ENCODE results near the gene SRGAP1.
"Not testable (repeated sequence)": the region's sequence is repeated elsewhere in the genome, so short reads cannot be mapped to it uniquely, and the experiment has no call there.

SRGAP1 gene

DNA sequence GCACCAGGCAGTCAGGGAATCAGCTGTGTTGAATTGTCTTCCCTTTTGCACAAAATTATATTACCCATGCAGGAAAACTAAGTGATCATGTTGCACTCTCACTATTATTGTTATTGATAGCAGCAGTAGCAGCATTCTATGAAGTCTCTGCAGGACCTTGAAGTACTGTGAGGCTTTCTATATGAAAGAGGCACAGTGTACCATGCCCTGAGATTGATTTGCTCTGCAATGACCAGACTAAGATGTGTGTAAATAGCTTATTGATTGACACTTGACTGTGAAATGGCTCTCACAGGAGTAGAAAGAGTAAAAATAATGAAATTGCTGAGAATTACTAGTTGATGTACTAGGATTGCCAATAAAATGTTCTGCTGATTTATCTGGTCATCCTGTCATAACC is 277.7 kb downstream of the SRGAP1 start:
- DNase-seq (ENCODE audit: low read depth), result no peak

DNA sequence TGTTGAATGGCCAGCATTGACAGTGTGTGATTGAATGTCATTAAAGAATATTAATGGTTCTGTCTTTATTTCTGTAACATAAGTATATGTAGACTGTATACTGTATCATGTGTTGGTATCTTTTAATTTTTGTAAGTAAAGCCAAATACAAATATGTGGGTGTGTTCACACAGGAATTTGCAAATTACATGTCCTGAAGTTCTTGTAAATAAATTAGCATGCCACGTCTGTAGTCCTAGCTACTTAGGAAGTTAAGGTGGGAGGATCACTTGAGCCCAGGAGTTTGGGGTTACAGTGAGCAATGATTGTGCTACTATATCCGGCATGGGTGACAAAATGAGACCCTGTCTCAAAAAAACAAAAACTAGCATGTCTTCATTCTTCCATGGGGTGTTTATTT is 278.5 kb downstream of the SRGAP1 start:
- no peak for DNase-seq (ENCODE audit: low read depth)

DNA sequence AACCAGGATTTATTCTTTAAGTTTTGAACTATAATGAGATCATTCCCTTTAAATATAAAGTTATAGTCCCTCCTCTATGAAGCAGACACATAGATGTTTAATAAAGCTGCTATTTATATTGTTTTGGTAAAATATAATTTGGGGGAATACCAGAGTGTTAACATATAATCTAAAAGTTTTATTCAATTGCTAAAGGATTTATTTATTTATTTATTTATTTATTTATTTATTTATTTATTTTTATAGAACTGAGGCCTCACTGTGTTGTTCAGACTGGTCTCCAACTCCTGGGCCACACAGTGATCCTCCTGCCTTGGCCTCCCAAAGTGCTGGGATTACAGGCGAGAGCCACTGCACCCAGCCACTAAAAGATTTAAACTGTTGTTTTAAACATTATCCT is 278.9 kb downstream of the SRGAP1 start:
- no peak for DNase-seq (ENCODE audit: low read depth)

DNA sequence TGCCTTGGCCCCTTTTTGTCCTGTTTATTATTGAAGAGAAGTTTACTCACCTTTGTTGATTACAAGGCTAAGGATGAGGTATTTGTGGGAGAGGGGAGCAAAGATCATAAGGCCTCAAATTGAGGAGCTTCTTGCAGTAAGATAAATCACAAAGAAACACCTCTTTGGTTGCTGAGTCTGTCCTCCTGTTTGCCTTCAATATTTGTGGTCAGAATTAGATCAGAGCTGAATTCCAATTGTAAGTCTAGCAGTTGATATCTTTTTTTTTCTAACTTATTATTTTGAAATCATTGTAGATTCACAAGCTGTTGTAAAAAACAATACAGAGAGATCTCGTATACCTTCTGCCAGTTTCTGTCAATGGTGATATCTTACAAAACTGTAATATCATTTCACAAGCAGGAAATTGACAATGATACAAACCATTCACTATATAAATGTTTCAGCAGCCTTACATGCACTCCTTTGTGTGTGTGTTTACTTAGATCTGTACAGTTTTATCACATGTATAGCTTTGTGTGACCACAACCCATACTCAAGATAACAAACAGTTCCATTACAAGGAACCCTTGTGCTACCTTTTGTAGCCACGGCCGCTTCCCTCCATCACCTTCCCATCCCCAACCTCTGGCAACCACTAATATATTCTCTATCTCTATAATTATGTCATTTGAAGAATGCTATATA is 280.2 kb downstream of the SRGAP1 start:
- DNase-seq (ENCODE audit: low read depth), result no peak

DNA sequence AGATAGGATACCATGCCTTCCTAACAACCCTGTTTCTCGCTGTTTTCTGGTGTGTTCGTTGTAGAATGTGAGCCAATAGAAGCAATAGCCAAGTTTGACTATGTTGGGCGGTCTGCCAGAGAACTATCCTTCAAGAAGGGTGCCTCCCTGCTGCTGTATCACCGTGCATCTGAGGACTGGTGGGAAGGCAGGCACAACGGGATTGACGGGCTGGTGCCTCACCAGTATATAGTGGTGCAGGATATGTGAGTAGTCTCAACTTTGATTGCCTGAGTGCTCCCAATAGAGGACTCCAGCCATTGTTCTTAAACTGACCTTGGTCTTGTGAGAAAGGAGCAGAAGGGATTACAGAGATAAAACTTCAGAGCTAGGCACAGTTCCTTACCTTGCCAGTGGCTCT is 281.4 kb downstream of the SRGAP1 start:
- no peak for DNase-seq (ENCODE audit: low read depth)

DNA sequence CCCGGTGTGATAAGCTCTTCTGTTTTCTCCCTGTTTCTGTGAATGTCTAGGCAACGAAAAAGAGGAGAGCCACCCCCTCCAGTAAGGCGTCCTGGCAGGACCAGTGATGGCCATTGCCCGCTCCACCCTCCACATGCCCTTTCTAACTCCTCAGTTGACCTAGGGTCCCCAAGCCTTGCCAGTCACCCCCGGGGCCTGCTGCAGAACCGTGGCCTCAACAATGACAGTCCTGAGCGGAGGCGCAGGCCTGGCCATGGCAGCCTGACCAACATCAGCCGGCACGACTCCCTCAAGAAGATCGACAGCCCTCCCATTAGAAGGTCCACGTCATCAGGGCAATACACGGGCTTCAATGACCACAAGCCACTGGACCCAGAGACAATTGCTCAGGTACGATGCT is 283.3 kb downstream of the SRGAP1 start:
- DNase-seq (ENCODE audit: low read depth), result no peak

DNA sequence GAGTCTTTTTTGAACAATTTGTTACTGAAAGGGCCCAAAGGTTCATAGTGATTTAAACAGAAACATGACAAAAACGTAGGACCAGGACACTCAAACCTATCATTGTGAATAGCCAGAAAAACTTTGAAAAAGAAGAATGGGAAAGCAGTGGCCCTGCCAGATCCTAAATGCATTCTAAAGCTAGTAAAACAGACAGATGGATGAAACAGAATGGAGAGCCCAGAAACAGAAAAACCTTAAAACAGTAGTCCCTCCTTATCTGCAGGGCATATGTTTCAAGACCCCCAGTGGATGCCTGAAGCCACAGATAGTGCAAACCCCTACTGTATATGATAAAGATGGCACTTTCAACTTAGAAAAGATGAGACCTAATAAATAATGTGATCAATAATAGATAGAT is 283.9 kb downstream of the SRGAP1 start:
- no peak for DNase-seq (ENCODE audit: low read depth)

DNA sequence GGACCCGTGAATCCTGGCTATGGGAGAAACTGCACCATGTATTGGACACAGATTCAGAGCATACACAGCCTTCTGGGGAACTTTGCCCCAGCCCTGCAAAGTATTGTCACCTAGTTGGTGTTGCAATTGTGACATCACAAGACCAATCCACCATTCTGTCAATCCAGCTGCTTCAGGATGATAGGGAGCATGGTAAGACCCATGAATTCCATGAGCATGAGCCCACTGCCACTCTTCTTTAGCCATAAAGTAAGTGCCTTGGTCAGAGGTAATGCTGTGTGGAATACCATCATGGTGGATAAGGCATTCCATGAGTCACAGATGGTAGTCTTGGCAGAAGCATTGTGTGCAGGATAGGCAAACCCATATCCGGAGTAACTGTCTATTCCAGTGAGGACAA is 286.0 kb downstream of the SRGAP1 start:
- DNase-seq (ENCODE audit: low read depth), result not testable (repeated sequence)

DNA sequence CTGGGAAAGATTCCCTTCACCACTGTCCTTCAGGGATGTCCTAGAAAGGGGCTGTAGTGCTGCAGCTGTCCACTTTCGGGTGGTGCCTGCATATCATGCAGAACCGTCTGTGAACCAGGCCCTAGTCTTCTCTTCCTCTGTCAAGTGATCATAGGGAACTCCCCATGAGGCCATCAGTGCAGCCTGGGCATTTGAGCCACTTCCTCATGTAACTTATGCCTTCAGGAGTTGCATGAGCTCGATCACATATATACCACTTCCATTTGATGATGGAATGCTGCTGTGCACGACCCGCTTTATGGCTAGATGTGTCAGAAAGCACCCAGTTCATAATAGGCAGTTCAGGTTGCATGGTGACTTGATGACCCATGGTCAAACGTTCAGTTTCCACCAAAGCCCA is 287.0 kb downstream of the SRGAP1 start:
- not testable (repeated sequence) for DNase-seq (ENCODE audit: low read depth)

DNA sequence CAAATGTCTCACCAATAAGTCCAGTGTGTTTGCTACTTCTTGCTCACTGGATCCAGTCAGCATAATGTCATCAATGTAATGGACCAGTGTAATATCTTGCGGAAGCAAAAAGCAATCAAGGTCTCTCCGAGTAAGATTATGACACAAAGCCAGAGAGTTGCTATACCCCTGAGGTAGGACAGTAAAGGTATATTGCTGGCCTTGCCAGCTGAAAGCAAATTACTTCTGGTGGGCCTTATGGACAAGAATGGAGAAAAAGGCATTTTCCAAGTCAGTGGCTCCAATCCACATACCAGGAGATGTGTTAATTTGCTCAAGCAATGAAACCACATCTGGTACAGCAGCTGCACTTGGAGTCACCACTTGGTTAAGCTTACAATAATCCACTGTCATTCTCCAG is 288.2 kb downstream of the SRGAP1 start:
- not testable (repeated sequence) for DNase-seq (ENCODE audit: low read depth)

DNA sequence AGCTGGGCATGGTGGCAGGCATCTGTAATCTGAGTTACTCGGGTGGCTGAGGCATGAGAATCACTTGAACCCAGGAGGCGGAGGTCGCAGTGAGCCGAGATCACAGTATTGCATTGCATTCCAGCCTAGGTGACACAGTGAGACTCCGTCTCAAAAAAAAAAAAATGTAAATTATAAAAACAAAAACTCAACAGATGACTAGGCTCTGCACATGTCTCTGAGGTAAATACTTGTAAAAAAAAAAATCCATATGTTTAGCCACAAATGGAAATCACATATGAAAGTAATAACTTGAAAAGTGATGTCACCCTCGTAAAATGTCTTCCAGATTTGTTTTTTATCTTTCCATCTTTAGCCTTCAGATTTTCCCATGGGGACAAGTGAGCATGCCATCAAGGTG is 292.6 kb downstream of the SRGAP1 start:
- no peak for DNase-seq (ENCODE audit: low read depth)

DNA sequence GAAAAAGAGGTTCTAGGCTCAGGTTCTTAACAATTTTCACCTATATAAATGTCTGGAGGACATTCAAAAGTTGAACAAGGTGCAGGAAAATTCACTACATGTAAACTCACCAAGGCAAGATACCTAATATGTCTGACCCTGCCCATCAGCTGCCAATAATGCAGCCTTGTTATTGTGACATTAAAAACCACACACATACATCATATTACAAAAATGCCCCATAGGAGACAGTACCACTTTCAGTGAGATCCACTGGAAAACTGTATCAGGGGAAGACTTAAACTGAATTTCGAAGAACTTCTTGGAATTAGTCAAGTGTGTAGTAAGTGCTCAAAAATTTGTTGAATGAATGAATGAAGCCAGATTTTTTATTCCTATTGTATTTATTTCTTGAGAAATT is 294.5 kb downstream of the SRGAP1 start:
- DNase-seq (ENCODE audit: low read depth), result no peak

DNA sequence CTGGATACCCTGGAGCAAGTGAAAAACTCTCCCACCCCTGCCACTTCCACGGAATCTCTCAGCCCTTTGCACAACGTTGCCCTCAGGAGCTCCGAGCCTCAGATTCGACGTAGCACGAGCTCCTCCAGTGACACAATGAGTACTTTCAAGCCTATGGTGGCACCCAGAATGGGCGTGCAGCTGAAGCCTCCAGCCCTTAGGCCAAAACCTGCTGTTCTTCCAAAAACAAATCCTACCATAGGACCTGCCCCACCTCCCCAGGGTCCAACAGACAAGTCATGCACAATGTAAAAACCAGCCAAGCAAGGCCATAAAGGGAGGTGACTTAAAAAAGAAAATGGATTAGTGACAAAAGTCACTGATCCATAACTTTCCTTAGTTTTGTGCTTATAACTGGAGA is 297.9 kb downstream of the SRGAP1 start:
- DNase-seq (ENCODE audit: low read depth), result no peak

DNA sequence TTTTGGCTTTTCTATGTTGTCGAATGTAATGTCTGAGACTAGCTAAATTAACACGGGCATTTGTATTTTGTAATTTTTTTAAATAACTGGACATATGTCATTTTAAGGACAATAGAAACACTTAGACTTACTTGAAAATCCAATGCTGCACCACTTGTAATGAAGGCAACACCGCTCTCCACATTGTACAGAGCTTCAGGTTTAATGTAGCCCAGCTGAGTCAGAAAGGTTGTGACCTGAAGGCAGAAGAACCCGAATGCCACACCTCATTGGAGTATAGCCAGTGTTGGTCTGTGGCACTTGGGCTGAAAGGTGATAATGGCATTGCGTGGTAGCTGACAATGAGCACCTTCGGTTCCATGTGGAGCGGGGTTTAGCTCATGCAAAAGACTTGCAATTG is 298.3 kb downstream of the SRGAP1 start:
- DNase-seq (ENCODE audit: low read depth), result no peak

DNA sequence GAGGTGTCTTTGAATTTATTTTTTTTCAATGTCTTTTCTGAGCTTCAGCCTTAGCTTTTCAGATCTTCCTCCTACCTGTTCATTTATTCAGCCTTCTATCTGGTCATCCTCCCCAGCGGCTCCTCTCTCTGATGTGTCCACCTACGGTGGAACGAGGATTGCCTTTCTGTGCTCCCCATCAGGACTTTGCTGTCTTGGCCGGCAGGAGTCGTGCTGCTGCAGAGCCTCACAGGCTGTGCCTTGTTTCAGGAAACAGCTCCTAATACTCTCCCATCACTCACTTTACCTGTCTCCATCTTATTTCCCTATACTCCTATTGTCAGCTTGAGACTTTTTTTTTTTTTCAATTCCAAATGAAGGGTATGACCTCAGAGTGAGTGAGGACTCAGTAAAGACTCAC is 300.7 kb downstream of the SRGAP1 start:
- no peak for DNase-seq (ENCODE audit: low read depth)

DNA sequence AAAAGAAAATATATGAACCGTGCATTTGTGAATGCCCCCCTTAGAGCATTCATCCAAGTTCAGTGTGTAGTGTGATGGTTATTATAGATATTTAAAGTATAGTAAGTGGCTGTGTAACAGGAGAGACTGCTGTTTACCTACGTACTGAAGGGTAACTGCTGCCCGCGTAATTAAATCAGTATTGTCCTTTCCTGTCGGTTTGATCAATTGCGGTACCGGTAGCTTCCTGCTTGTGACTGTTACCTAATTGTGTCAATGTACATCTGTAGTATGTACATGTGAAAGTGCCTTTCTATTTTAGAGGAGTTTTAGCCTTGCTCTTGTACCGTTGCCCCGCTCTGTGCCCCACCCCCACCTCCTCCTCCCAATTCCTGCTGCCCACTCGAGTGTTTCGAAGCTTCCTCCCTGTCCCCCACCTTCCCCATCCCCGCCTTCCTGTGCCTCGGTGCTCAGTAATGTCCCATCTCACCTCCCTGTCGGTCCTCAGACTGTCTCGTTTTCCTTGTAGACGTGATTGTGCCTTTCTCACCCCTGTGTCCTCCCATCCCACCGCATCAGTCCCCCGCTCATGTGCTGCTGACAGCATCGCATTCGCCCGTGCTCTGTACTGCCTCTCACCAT is 302.6 kb downstream of the SRGAP1 start:
- DNase-seq (ENCODE audit: low read depth), result no peak

DNA sequence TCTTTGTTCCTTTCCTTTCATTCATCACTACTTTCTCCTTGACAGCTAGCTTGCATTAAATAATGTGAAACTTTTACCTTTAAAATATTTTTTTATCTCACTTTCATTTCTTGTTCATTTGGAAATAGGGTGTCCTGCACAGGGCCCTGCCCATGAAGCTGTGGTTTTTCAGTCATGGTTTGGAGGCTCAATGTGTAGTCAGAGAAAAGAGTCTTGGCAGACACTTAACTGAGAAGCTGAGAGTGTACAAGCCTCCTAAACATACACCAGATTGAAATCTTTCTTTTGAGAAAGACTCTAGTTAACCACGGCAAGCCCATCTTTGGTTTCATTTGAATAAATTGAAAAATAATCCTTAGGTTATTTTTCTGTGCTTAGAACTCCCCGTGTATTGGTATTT is 303.4 kb downstream of the SRGAP1 start:
- no peak for DNase-seq (ENCODE audit: low read depth)

DNA sequence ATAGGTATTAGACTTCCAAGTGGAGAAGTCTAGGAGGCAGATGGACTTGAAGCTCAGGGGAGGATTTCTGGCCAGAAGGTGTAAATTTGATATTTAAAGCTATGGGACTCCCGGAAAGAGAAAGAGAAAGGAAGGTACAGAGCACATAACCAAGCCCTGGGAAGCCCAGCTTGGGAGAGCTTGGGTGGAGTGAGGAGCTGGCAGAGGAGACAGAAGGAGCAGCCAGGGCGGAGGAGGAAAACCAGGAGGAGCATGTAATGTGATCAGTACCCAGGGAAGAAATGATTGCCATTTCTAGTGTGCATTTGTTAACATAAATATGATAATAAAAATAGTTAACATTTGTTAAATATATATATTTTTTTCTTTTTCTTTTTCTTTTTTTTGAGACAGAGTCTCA is 310.2 kb downstream of the SRGAP1 start:
- no peak for DNase-seq (ENCODE audit: low read depth)

DNA sequence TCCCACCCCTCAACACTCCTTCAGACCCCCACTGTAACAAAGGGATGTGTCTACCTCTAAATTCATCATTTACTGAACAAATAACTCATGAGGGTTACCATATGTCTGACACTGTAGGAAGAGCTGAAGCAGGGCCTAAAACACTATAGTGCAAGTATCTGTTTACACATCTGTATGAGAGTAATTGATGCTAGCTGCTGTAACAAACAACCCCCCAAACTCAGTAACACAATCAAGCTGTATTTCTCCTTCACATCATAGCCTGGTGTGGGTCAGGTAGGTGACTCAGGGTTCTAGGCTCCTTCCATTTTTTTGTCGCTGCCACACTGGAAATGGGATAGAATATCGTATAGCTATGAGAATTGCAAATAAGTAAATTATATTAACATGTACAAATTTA is 312.6 kb downstream of the SRGAP1 start:
- no peak for DNase-seq (ENCODE audit: low read depth)

DNA sequence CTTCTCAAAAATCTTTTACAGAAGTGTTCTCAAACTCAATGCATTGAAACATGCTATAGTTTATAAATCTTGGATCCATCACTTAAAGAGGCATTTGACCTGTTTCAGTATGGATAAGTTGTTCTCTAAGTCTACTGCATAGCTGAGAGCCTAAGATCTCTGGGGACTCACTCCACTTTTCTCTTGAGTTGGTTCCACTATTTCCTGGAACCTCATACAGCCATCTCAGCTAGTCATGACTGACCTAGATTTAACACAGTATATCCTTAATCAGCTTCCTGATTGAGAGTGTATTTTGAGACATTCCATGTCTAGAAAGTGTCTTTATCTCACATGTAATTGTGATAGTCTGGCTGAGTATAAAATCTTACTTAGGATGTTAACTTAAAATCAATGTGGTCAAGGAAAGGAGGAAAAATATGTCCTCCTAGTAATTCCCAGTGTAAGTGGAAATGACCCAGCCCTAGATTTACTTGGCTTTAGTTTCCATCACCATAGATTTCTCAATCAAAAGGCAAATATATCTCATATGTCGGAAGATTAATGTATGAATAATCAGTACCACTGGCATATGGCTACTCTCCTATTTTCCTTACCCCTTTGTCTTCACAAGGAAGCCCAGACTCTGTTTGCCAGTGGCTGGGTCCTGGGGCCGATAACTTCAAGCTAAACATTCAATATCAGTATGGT is 315.7 kb downstream of the SRGAP1 start:
- no peak for DNase-seq (ENCODE audit: low read depth)

DNA sequence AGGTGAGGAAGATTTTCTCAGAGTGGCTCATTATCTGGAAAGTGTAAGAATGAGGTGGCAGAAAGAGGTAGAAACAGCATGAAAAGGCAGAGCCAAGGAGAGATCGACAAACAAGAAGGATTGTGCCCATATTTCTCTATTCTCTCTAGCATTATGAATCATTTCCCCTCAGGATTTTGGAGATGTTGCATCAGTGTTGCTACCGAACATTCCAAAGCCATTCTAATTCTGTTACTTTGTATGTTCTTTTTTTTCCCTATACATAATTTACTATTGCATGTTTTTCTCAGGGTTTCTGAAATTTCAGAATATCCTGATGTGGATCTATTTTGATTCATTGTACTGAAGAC is 316.2 kb downstream of the SRGAP1 start:
- no peak for DNase-seq (ENCODE audit: low read depth)

DNA sequence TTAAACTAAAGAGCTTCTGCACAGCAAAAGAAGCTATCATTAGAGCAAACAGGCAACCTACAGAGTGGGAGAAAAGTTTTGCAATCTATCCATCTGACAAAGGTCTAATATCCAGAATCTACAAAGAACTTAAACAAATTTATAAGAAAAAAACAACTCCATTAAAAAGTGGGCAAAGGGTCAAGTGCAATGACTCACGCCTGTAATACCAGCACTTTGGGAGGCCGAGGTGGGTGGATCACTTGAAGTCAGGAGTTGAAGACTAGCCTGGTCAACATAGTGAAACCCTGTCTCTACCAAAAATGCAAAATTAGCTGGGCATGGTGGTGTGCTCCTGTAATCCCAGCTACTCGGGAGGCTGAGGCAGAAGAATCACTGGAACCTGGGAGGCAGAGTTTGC is 322.1 kb downstream of the SRGAP1 start:
- not testable (repeated sequence) for DNase-seq (ENCODE audit: low read depth)

DNA sequence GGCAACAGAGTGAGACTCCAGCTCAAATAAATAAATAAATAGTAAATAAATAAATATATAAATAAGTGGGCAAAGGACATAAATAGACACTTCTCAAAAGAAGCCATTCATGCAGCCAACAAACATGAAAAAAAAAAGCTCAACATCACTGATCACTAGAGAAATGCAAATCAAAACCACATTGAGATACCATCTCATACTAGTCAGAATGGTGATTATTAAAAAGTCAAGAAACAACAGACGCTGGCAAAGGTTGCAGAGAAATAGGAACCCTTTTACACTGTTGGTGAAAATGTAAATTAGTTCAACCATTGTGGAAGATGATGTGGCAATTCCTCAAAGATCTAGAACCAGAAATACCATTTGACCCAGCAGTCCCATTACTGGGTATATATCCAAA is 322.5 kb downstream of the SRGAP1 start:
- not testable (repeated sequence) for DNase-seq (ENCODE audit: low read depth)

DNA sequence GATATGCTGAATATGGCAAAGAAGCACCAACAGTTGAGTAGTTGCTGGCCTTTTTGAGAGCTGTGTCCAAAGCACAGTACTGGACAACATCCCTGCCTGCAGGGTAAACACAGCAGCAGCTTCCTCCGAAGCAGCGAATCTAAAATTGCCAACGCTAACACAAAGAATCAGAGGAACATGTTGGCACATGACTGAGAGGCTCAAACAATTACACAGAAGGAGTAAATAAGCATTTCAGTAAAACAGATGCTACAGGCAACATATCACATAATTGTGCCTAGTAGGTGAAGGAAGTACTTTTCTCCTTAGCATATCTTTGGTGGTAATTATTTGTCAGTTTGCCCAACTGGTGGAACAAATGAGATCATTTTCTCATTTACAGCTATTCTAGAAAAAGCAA is 325.5 kb downstream of the SRGAP1 start:
- no peak for DNase-seq (ENCODE audit: low read depth)

Data from CMK (cell line).